ENCODE results near the gene PRR14L.

- TF ChIP-seq CTCF (IDR thresholded peaks at IDR 0.05; ENCODE audit: insufficient read depth, low read depth, low read length) (no peak), EZH2 (IDR thresholded peaks at IDR 0.05; ENCODE audit: insufficient read depth, low read length) (no peak)
Measured at GRCh38 chr22:31752096-31752847, 2.3 kb upstream of the PRR14L start.
